ENCODE results near the gene HSDL2.

The HSDL2 gene

GRCh38 chr9:112430006-112430522 lies 50.2 kb downstream of the HSDL2 start:
- no peak for DNase-seq (ENCODE audit: low read depth)
- H3K4me3 ChIP-seq (ENCODE audit: low read depth, low read length): no peak overlapping the region
- TF ChIP-seq CTCF (IDR thresholded peaks at IDR 0.05; ENCODE audit: low read depth, low read length) (no peak), POLR2A (IDR thresholded peaks at IDR 0.05; ENCODE audit: extremely low read depth, insufficient read length) (no peak), MYC (IDR thresholded peaks at IDR 0.05; ENCODE audit: low read depth, low read length) (no peak), MAX (IDR thresholded peaks at IDR 0.05; ENCODE audit: low read depth, low read length) (no peak)

GRCh38 chr9:112433499-112434392 lies 53.8 kb downstream of the HSDL2 start:
- TF ChIP-seq POLR2A (IDR thresholded peaks at IDR 0.05; ENCODE audit: extremely low read depth, insufficient read length) (no peak), MAX (IDR thresholded peaks at IDR 0.05; ENCODE audit: low read depth, low read length) (no peak), CTCF (IDR thresholded peaks at IDR 0.05; ENCODE audit: low read depth, low read length) (no peak), MYC (IDR thresholded peaks at IDR 0.05; ENCODE audit: low read depth, low read length) (no peak)
- no peak overlapping the region for H3K4me3 ChIP-seq (ENCODE audit: low read depth, low read length)
- no peak for DNase-seq (ENCODE audit: low read depth)

- no peak for DNase-seq (ENCODE audit: low read depth)
- no peak overlapping the region for H3K4me3 ChIP-seq (ENCODE audit: low read depth, low read length)
- TF ChIP-seq MYC (IDR thresholded peaks at IDR 0.05; ENCODE audit: low read depth, low read length): no peak
- TF ChIP-seq MAX (IDR thresholded peaks at IDR 0.05; ENCODE audit: low read depth, low read length): no peak
- TF ChIP-seq POLR2A (IDR thresholded peaks at IDR 0.05; ENCODE audit: extremely low read depth, insufficient read length): no peak
- TF ChIP-seq CTCF (IDR thresholded peaks at IDR 0.05; ENCODE audit: low read depth, low read length): no peak
Observed at GRCh38 chr9:112434487-112434886, 54.6 kb downstream of the HSDL2 start.

GRCh38 chr9:112437406-112437805 lies 57.5 kb downstream of the HSDL2 start:
- no peak for DNase-seq (ENCODE audit: low read depth)
- no peak overlapping the region for H3K4me3 ChIP-seq (ENCODE audit: low read depth, low read length)
- TF ChIP-seq CTCF (IDR thresholded peaks at IDR 0.05; ENCODE audit: low read depth, low read length) (no peak), MYC (IDR thresholded peaks at IDR 0.05; ENCODE audit: low read depth, low read length) (no peak), MAX (IDR thresholded peaks at IDR 0.05; ENCODE audit: low read depth, low read length) (no peak), POLR2A (IDR thresholded peaks at IDR 0.05; ENCODE audit: extremely low read depth, insufficient read length) (no peak)

GRCh38 chr9:112439171-112439570 lies 59.3 kb downstream of the HSDL2 start:
- TF ChIP-seq CTCF (IDR thresholded peaks at IDR 0.05; ENCODE audit: low read depth, low read length) (no peak), POLR2A (IDR thresholded peaks at IDR 0.05; ENCODE audit: extremely low read depth, insufficient read length) (no peak)
- DNase-seq (ENCODE audit: low read depth): no peak
- H3K4me3 ChIP-seq (ENCODE audit: low read depth, low read length): no peak overlapping the region

All from NB4 (cell line).